MV-4-11 (cell line): ENCODE measurements around the gene IRF2BP1.
A peak's percentile ranks its signal among the peaks of the same experiment; 100 is the strongest.
"Not testable (repeated sequence)": the region's sequence is repeated elsewhere in the genome, so short reads cannot be mapped to it uniquely, and the experiment has no call there.

Experiments used
- DNase-seq: peaks from one replicate; lab custom pipeline; 2025; lab: John Stamatoyannopoulos, UW

The IRF2BP1 gene

DNA sequence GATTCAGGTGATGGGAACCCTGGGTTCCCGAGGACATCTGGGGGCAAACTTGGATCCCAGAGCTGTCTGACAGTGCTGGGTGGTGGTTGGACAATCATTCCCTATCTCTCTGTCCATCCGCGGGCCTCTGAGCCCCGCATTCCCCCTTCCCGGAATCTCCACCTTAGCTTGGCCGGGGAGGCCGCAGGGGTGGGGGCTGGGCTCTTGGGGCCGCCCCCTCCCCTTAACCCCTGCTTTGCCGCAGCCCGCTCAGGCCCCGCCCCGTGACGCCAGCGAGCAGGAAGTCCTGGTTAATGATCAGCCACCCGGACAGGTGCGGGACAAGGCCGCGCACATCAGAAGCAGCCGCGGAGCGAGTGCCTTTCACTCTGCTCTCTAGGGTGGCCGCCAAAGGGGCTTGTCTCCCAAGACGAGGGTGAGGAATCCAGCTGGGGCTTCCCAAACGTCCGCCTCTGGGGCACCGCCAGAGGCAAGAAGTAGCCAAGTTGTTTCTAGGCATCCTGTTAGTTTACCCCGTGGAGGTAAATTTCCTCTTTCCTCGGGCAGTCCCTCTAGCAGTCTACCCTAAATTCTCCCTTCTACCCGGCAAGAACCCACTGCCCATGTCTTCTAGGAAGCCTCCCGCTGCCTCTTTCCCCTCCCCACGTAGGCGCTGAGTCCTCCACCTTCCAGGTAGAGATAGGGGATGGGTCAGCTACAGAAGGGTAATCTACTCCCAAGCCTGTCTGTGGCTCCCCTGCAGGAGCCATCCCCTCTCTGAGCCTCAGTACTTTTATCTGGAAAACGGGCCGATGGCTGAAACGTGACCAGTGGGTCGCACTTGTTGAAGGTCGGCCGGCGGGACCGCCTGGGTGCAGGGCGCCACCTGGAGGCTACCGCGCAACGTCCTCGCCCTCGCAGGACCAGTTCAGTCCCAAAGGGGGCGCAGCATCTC, 3.0 kb downstream of the IRF2BP1 start:
- peak; percentile 88 for DNase-seq

DNA sequence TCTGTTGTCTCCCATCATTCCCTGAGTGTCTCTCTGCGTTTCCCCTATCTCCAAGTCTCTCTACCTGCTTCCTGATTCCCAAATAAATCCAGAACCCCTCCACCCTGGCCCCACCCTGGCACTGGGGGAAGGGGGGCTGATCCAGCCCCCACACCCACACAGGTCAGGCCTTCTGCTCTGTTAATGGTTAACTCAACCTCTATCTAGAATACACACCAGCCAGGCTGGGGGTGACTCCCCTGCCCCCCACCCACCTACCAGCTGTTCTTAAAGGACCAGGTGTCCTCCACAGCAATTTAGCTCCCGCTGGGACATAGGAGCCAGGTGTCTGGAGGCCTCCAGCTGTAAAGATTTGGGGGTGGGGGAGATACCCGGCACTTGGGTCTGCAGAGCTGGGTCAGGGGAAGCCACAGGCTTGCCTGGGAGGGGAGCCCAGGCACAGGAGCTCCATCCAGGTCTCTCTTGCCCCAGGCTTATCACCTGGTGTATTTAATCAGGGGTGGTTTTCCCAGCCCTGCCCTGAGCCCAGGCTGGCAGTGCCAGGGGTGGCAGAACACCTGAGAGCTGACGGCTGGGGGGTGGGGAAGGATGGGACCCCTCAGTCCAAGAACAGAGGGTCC, 3.9 kb downstream of the IRF2BP1 start:
- no peak for DNase-seq

DNA sequence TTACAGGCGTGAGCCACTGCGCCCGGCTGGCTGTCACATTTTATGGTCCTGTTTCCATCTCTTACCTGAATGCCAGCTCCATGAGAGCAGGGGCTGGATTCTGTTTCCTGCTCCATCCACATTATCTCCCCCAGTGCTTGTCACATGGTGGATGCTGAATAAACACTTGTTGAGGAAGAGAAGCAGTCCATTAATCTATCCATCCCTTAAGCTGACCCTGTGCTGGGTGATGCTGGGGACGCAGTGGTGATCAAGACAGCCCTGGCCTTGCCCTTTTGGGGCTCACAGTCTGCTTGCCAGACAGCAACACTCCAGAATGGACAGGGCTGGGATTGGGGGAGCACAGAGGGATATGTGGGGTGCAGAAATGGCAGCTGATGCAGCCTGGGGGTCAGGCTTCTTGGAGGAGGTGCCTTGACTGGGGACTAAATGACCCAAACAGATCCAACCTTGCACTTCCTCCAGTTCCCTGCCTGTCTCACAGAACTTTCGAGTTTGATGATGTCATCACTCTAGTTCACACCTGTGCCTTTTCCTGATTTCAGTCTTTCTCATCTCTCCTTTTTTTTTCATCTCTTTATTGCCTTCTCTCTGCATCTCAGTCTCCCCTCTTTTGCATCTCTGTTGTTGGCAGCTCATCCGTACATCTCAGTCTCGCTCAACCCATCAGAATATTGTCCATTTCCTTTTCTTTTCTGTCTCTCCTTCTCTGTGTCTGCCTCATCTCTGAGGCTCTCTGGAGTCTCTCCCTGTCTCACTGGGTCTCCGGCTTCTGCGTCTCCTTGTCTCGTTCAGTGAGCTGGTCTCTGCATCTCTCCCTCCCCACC, 4.6 kb downstream of the IRF2BP1 start:
- no peak for DNase-seq

DNA sequence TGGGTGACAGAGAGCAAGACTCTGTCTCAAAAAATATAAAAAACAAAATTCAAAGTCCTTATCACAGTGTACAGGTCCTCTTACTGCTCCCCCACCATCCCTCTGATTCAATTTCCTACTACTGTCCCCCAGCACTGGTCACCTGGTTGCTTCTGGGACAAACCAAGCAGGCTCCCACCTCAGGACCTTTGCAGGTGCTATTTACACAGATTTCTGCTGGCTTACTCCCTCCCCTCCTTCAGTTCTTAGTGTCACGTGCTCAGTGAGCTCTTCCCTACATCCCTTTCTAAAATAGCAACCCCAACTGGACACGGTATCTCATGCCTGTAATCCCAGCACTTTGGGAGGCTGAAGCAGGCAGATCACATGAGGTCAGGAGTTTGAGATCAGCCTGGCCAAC, 6.0 kb downstream of the IRF2BP1 start:
- DNase-seq = no peak

DNA sequence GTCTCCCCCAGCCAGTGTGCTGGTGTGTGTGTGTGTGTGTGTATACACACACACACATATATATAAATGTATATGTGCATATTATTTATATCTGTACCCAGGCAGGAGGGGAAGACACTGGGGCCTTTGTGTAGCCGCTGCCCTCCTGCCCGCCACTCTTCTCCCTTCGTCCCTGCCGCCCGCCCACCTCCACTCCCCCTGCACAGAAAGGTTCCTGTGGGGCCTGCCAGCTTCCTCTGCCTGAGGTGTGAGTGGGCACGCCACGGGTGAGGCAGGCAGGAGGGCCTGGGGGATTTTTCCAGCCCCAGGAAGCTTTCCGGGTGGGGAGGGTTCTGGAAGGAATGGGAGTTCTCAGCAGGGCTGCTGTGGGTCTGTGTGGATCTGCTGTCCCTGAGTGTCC, 6.9 kb downstream of the IRF2BP1 start:
- DNase-seq = no peak

DNA sequence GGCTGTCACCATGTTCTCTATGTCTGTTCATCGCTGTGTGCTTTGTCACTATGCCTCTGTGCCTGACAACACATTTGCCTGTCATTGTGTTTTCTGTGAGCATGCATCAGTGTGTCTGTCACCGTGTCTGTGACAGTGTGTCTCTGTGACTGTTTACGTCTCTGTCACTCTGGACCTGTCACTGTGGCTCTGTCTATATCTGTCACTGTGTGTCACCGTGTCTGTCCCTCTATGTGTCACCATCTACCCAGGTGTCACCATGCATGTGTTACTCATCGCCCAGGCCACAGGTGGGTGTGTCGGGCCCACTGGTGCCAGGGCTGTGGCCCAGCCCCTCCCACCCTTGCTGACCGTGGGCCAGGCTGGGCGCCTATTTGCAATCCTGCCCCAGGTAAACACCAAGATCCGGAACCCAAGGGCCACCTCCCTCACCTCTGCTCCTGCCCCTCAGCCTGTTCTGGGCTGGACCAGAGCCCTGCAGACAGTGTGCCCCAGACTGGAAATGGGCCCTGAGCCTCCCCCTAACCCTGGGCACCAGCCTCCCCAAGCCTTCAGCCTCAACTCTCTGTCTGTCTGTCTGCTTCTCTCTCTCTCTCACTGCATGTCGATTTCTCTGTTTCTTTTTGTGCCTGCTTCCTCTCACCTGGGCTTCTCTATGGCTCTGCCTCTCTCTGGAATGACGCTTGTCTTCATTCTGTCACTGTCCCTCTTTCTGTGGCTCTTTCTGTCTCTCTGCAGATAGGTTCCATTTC, 7.7 kb downstream of the IRF2BP1 start:
- DNase-seq = no peak

DNA sequence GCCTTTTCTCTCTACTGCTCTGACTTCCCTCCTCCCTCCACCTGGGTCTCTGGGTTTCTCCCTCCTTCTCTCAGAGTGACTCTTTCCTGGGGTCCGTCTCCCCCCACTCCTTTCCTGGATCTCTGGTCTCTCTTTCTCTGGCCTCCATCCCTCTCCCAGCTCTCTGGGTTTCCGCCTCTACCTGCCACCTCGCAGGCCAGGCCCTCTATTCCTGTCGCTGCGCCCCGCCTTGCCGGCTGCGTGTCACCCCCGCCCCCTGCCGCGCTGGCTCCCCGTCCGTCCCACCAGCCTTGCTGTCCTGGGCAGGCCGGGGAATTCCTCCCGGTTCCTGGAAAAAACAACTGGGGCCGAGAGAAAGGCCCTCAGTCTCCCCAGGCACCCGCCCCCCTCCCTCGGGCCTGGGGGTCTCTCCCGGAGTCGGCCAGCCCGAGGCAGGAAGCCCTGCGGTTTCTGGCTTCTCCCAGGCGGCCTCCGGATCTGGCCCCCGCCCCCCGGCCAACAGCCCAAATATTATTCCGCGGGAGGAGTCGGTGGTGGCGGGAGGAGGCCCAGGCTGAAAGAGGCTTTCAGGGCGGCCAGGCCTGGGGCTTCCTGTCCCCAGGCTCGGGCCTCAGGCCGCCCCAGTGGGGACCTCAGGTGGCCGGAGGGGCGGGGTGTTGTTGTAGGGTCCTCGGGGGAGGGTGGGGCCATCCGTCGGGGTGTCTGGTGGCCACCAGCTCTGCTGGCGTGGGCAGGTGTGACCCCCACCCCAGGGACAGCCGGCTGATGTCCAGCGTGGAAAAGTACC, 9.3 kb downstream of the IRF2BP1 start:
- no peak for DNase-seq

DNA sequence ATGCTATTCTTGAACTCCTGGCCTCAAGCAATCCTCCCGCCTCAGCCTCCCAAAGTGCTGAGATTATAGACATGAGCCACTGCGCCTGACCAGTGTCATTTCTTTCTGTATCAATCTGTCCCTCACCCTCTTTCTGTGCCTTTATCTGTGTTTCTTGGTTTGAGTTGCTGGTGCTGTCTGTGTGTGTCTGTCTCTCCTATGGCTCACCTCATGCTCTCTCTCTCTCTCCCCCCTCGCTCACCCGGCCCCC, 9.9 kb downstream of the IRF2BP1 start:
- no peak for DNase-seq

DNA sequence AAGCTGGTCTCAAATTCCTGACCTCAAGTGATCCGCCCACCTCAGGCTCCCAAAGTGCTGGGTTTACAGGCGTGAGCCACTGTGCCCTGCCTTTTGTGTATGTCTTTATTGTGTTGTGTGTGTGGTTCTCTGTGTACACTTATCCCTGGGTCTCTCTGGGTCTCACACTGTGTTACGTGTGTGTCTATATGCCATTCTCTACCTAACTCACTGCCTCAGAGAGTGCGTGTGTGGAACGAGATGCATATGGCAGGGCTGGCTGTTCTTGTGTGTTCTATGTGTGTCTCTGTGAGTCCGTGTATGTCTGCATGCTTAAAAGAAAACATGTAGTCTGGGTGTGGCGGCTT, 11.3 kb downstream of the IRF2BP1 start:
- DNase-seq = no peak

DNA sequence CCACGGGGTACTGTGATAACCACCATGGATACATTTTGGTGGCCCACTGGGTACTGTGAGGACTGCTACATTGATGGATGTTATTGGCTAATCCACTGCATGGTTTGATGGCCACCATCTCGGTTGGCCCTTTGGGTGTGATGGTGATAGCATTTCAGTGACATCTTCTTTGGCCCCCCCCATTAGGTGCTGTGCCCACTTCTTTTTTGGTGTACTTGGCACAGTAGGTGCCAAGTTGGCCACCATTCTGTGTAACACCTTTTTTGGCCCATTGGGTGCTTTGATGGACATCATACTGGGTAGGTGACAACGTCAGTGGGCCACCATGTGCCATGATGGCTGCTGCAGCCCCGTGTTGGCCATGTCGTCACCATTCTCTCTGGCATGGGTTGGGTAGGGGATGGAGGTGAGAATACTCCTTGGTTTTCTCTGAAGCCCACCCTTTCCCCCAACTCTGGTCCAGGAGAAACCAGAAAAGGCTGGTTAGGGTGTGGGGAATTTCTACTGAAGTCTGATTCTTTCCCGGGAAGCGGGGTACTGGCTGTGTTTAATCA, 12.6 kb downstream of the IRF2BP1 start:
- no peak for DNase-seq

DNA sequence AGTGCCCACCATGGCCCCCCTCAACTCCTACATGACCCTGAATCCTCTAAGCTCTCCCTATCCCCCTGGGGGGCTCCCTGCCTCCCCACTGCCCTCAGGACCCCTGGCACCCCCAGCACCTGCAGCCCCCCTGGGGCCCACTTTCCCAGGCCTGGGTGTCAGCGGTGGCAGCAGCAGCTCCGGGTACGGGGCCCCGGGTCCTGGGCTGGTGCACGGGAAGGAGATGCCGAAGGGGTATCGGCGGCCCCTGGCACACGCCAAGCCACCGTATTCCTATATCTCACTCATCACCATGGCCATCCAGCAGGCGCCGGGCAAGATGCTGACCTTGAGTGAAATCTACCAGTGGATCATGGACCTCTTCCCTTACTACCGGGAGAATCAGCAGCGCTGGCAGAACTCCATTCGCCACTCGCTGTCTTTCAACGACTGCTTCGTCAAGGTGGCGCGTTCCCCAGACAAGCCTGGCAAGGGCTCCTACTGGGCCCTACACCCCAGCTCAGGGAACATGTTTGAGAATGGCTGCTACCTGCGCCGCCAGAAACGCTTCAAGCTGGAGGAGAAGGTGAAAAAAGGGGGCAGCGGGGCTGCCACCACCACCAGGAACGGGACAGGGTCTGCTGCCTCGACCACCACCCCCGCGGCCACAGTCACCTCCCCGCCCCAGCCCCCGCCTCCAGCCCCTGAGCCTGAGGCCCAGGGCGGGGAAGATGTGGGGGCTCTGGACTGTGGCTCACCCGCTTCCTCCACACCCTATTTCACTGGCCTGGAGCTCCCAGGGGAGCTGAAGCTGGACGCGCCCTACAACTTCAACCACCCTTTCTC, 13.6 kb downstream of the IRF2BP1 start:
- no peak for DNase-seq

DNA sequence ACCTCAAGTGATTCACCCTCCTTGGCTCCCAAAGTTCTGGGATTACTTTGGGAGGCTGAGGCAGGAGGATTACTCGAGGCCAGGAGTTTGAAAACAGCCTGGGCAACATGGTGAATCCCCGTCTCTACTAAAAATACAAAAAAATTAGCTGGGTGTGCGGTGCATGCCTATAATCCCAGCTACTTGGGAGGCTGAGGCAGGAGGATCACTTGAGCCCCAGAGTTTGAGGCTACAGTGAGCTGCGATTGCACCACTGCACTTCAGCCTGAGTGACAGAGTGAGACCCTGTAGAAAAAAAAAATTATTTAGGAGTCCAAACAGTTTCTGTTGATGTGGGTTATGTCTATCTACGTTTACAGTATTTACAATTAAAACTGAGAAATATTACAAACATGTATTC, 15.1 kb downstream of the IRF2BP1 start:
- DNase-seq = no peak

DNA sequence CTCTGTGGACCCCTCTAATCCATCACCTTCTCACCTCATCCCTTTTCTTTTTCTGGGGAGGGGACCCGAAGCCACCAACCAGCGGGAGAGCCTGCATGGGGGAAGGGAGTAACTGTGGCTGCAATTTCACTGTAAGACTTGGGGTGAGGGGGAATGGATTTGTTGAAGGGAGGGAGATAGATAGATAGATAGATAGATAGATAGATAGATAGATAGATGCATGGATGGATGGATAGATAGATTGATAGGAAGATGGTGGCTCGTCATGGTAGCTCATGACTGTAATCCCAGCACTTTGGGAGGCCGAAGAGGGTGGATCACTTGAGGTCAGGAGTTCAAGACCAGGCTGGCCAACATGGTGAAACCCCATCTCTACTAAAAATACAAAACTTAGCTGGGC, 18.7 kb downstream of the IRF2BP1 start:
- DNase-seq = not testable (repeated sequence)

DNA sequence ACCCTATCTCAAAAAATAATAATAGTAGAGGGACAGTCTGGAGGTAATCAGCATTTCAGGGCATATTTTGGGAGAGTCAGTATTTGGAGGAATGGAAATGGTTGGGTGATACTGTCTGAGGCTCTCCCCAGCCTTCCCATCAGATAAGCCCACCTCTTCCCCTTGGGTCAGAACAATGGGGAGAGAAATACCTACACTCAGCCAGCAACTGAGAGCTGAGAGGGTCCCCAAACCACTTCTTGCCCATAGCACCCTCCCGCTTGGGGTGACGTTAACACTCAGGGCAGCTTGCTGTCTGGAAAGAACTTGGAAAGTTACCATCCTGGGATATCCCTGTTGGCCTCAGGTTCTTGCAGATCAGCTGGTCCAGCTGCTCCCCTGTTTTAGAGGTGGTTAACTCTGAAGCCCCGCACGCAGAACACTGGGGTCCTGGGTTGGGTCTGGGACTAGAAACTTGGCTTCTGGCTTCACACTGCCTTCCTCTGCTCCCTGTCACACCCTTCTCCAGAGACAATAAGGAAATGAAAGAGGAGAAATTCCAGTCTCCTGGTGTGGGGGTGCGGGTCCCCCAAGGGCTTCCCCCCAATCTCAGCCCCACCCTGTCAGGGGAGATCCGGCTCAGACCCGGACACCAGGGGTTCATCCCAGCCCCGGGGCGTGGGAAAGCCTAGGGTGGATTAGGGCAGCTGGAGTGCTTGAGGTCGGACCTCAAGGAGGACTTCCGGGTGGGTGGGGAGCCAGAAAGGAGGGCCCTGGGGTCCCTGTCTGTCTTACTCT, 19.4 kb downstream of the IRF2BP1 start:
- no peak for DNase-seq

DNA sequence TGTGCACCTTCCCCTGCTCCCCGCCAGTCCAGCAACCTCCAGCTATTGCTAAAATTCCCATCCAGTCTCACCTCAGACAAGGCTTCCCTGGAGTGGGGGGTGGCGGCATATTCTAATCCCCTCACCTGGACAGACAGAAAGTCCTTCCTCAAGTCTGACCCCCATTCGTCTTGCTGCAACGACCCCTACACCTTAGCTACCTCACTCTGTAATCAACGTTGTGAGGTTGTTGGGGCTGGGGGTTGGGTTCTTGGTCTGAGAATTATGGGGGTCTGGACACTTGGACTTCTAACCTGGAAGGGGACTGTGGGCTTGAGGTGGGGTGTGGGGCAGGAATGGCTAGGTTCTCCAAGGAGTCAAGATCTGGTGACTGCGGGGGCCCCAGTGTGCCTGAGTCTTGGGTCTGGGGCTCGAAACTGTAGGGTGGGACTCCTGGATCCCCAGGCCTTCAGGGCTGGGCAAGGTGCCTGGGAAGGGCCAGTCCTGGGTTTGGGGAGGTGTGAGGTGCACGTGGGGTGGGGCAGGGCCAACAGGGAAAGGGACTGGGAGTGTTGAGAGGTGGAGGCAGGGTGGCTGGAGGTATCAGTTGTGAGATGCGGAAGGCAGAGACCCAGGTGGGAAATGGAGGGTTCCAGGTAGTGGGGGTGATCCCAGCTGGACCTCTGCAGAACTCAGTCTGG, 20.5 kb downstream of the IRF2BP1 start:
- DNase-seq = no peak

DNA sequence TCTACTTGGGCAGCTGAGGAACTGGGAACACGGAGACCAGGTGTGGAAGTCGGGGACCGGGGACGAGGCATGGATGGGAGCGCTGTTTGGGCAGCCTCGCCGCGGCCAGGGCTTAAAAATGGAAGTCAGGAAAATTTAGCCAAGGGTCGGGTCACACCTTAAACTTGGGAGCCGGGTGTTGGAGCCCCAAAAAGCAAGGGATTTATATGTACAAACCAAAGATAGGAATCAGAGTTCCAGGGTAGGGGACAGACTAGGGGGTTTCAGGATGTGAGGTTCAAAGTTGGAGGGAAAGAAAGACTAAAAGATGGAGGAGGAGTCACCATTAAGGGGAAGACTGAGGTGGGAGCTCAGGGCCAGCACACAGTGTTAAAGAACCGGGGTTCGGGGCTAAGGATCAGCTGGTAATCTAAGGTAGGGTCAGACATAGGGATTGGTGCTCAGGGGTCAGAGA, 21.3 kb downstream of the IRF2BP1 start:
- no peak for DNase-seq

DNA sequence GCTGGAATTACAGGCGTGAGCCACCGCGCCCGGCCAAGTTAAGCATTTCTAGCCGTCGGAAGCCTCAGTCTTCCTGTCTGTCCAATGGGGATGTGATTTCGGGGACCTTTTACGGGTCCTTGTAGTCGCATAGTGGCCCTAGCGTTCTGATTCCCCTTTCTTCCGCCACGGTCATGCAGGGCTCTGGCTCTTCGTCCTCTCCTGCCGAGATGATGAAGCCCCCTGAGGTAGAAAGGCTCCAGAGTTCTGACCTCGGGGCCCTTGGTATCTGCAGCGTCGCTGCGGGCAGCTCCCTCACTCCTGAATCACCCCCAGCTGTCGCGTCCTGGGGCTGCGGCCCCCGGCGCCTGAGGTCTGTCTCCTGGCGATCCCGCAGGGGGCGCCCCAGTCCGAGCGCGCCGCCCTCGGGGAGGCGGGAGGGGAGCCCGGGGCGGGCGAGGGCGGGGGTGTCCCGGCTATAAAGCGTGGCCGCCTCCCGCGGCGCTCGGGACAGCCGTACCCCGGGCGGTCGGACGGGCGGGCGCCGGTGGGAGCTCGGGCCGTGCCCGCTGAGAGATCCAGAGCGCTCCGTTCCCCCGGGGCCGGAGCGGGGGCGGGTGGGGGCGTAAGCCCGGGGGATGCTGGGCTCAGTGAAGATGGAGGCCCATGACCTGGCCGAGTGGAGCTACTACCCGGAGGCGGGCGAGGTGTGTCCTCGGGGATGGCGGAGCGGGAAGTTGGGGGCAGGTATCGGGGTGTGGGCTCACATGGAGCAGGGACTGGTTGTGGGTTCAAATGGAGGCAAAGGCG, 21.9 kb downstream of the IRF2BP1 start, which contains the start of gene FOXA3:
TSS of gene FOXA3 (plus strand) at position 487 of the 789 bp plus-strand sequence. CDS start at position 618, 131 bp downstream.
- peak; percentile 25 for DNase-seq

DNA sequence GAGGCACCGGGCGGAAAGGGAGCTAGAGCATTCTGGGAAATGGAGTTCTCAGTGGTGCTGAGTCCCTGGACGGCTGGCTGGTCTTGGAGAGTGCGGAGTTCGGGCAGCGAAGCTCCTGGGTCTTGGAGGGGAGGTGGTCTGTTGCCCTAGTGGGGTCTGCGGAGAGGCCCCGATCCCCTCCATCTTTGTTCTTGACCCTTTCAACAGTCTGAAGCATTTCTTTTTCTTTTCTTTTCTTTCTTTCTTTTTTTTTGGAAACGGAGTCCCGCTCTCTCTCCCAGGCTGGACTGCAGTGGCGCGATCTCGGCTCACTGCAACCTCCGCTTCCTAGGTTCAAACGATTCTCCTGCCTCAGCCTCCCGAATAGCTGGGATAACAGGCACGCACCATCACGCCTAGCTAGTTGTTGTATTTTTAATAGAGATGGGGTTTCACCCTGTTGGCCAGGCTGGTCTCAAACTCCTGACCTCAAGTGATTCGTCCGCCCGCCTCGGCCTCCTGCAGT, 22.6 kb downstream of the IRF2BP1 start:
- no peak for DNase-seq
